Measurements from ENCODE around the gene EPN1. TPM values are rescaled to one million over a fixed set of nuclear protein-coding genes. Genes with fewer than 3 reads are reported as not detected.

The EPN1 gene
- total and polyA plus RNA-seq, 9 of the 15 experiments (the other 6 are each of a cell fraction or from before 2014, with no cell fraction given) = 0.08 to 138 (median 12.7) TPM

DNA sequence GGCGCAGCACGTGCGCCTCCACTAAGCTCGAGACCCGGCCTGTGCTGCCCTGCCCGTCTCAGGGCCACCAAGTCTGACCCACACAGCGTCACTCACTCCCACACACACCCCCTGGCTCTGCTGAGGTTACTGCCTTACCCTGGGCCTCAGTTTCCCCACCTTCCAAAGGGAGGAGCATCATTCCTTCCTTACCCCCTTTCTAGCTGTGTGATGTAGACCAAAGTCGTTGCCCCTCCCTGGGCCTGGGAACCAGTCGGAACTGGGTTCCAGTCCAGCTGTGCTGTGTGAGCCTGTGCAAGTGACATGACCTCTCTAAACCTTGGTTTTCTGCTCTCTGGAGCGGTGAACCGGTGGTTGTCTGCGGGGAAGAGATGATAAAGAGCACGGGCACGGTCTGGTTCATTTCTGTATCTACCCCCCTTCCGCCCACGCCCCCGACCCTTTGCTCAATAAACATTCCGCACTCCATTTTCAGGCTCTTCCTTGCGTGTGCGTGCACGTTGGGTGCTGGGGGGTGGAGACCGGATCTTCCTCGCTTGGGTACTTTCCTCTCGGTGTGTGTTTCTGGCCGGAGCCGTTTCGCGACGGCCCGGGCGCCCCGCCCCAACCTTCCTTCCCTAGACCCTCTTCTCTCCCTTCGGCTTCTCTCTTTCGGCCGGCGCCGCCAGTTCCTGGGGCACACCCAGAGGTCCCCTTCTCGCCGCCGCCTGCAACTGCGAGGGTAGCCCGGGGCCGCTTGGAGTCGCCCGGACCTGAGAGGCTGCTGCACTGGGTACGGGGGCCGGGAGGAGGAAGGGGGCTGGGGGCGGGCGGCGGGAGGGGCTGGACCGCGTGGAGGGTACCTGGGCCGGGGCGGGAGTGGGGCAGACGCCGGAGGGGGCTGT lies 31.8 kb upstream of the EPN1 start, which contains the start of gene ZNF581 (continued):
- no peak for TF ChIP-seq KLF1 (tag; IDR thresholded peaks at IDR 0.05)

DNA sequence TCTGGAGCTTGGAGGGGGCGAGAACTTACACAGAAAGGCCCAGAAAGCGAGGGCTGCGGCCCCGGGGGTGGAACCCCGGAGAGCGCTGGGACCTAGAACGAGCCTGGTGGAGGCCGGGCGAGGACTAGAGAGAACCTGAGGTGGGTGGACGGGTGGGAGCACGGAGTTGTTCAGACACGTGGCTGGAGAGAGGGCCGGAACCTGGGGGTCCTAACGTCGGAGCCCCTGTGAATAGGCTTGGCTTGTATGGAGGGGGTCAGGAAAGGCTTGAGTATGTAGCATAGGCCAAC lies 31.2 kb upstream of the EPN1 start:
- Histone ChIP-seq H3K27ac (ENCODE audit: extremely low read depth, low read depth, low read length) (peak overlapping the region; percentile 74), H3K4me2 (ENCODE audit: insufficient read depth, low read length) (peak overlapping the region; percentile 90), H3K4me3 (peak overlapping the region; percentile 94), H3K27me3 (ENCODE audit: control insufficient read depth in 2 of 2, insufficient read depth in 2 of 2, low read length in 2 of 2) (no peaks in the 10 kb centered on the region), H3K9me3 (replicated peaks; ENCODE audit: control insufficient read depth, insufficient read depth, low read depth, low read length) (no peaks in the 10 kb centered on the region), H3K79me2 (ENCODE audit: control insufficient read depth, insufficient read depth, low read length) (peaks cover 79% of the 10 kb centered on the region), H3K4me1 (replicated peaks in 1 of 2; ENCODE audit: control insufficient read depth in 2 of 2, insufficient read depth in 2 of 2, low read length in 2 of 2) (peaks cover 43 to 77% of the 10 kb centered on the region in 2 experiments), H3K36me3 (ENCODE audit: control insufficient read depth, insufficient read depth, low read length) (peaks cover 31% of the 10 kb centered on the region; the same call in 2 of the 3 replicates), H3K9me1 (ENCODE audit: control insufficient read depth, insufficient read depth, low read length) (no peaks in the 10 kb centered on the region), H3K9ac (ENCODE audit: insufficient read depth in 1 of 2, low read depth in 2 of 2, low read length in 2 of 2) (peak overlapping the region; percentile 88 to 98), H2AFZ (ENCODE audit: low read depth, low read length) (no peak overlapping the region), H4K20me1 (replicated peaks; ENCODE audit: control insufficient read depth, insufficient read depth, low read length) (no peaks in the 10 kb centered on the region)
- FAIRE-seq (no peak), ATAC-seq (peak; percentile 1; the same call in 1 of the 3 replicates), DNase-seq (ENCODE audit: extremely low read depth in 1 of 4, low spot score in 3 of 4) (no peak)
- ChIA-PET CTCF (ENCODE audit: low intra/inter-chr PET ratio) (interaction anchor here (1.0 kb wide), 1 partner anchor 10 kb away, joined by 3 read pairs; no protein-coding TSS in a partner anchor), POLR2A (interaction anchor here (2.3 kb wide), 1 partner anchor 11 kb away, joined by 8 read pairs; the partner anchor contains the start of gene U2AF2)
- no TSS peak for BruUV-seq (replicated peaks)
- 1% methylated on average over 14 of the region's 15 CpGs for WGBS (ENCODE audit: insufficient coverage, low coverage, missing lambda C conversion rate)
- intact Hi-C loops (cut with micrococcal nuclease) (no loop called here), in situ Hi-C loops (cut with MboI) (loop anchor here (25.0 kb wide), 2 partner anchors 507 to 668 kb away; partner anchors contain the start of genes TNNT1 and ZSCAN5A)
- TF ChIP-seq POLR2G (IDR thresholded peaks at IDR 0.05; ENCODE audit: low read depth, low read length) (peak; percentile 76), SLC30A9 (CRISPR knock-in tag; IDR thresholded peaks at IDR 0.05) (no peak), PTTG1 (tag; IDR thresholded peaks at IDR 0.05; ENCODE audit: low read depth) (no peak), PCBP2 (IDR thresholded peaks at IDR 0.05; ENCODE audit: low read depth, low read length, poor library complexity, severe bottlenecking) (no peak), TEAD1 (CRISPR knock-in tag; IDR thresholded peaks at IDR 0.05) (no peak), FOXK1 (CRISPR knock-in tag; IDR thresholded peaks at IDR 0.05; ENCODE audit: borderline replicate concordance) (no peak), CAMTA2 (CRISPR knock-in tag; conservative IDR thresholded peaks at IDR 0.05) (no peak), ZNF134 (CRISPR knock-in tag; conservative IDR thresholded peaks at IDR 0.05) (no peak), ZNF311 (CRISPR knock-in tag; IDR thresholded peaks at IDR 0.05) (no peak), ZNF263 (CRISPR knock-in tag; IDR thresholded peaks at IDR 0.05; ENCODE audit: borderline replicate concordance) (peak; percentile 25; the same call in 1 of the 2 replicates), PRMT5 (CRISPR knock-in tag; IDR thresholded peaks at IDR 0.05) (no peak), E2F3 (CRISPR knock-in tag; IDR thresholded peaks at IDR 0.05) (no peak), ZNF507 (tag; conservative IDR thresholded peaks at IDR 0.05) (no peak), RBFOX2 (IDR thresholded peaks at IDR 0.05; ENCODE audit: low read depth, low read length) (peak; percentile 26; the same call in 1 of the 2 replicates), RNF2 (IDR thresholded peaks at IDR 0.05) (no peak)
- TF ChIP-seq, protein P1, sequence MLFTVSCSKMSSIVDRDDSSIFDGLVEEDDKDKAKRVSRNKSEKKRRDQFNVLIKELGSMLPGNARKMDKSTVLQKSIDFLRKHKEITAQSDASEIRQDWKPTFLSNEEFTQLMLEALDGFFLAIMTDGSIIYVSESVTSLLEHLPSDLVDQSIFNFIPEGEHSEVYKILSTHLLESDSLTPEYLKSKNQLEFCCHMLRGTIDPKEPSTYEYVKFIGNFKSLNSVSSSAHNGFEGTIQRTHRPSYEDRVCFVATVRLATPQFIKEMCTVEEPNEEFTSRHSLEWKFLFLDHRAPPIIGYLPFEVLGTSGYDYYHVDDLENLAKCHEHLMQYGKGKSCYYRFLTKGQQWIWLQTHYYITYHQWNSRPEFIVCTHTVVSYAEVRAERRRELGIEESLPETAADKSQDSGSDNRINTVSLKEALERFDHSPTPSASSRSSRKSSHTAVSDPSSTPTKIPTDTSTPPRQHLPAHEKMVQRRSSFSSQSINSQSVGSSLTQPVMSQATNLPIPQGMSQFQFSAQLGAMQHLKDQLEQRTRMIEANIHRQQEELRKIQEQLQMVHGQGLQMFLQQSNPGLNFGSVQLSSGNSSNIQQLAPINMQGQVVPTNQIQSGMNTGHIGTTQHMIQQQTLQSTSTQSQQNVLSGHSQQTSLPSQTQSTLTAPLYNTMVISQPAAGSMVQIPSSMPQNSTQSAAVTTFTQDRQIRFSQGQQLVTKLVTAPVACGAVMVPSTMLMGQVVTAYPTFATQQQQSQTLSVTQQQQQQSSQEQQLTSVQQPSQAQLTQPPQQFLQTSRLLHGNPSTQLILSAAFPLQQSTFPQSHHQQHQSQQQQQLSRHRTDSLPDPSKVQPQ (CRISPR knock-in tag; IDR thresholded peaks at IDR 0.05; ENCODE audit: borderline replicate concordance) = no peak
- TF ChIP-seq, protein P2, sequence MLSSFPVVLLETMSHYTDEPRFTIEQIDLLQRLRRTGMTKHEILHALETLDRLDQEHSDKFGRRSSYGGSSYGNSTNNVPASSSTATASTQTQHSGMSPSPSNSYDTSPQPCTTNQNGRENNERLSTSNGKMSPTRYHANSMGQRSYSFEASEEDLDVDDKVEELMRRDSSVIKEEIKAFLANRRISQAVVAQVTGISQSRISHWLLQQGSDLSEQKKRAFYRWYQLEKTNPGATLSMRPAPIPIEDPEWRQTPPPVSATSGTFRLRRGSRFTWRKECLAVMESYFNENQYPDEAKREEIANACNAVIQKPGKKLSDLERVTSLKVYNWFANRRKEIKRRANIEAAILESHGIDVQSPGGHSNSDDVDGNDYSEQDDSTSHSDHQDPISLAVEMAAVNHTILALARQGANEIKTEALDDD (IDR thresholded peaks at IDR 0.05) = no peak
